NB4 (cell line): ENCODE measurements around the gene ISG15.
"Not testable (repeated sequence)": the region's sequence is repeated elsewhere in the genome, so short reads cannot be mapped to it uniquely, and the experiment has no call there.

Source experiments
- DNase-seq: peaks from one replicate; pipeline ENCODE4 v3.0.0; 2010; ENCODE audit warnings: low read depth
- H3K4me3 ChIP-seq: one replicate; pipeline ENCODE4 v1.5.1; 2011; ENCODE audit warnings: mild to moderate bottlenecking, low read depth, low read length, moderate library complexity
- CTCF ChIP-seq: IDR thresholded peaks from one replicate; pipeline ENCODE4 v1.5.1; 2012; ENCODE audit warnings: low read depth, low read length
- MYC ChIP-seq: IDR thresholded peaks from 2 replicates; pipeline ENCODE4 v1.6.1; 2011; ENCODE audit warnings: low read depth, low read length
- POLR2A ChIP-seq: IDR thresholded peaks from 2 replicates; pipeline ENCODE4 v1.6.1; 2011; ENCODE audit warnings: mild to moderate bottlenecking; ENCODE audit not compliant: insufficient read length; ENCODE audit errors: extremely low read depth
- TF ChIP-seq, protein P1 (sequence below): IDR thresholded peaks from 2 replicates; pipeline ENCODE4 v1.6.1; 2011; ENCODE audit warnings: low read depth, low read length

Gene ISG15

GRCh38 chr1:1006305-1007159 is 6.8 kb upstream of the ISG15 start:
- H3K4me3 ChIP-seq: no peak overlapping the region
- no peak for TF ChIP-seq POLR2A
- no peak for TF ChIP-seq CTCF
- no peak for TF ChIP-seq MYC
- TF ChIP-seq, protein P1, sequence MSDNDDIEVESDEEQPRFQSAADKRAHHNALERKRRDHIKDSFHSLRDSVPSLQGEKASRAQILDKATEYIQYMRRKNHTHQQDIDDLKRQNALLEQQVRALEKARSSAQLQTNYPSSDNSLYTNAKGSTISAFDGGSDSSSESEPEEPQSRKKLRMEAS: no peak
- DNase-seq: no peak

GRCh38 chr1:1010131-1010530 is 3.2 kb upstream of the ISG15 start:
- not testable (repeated sequence) for DNase-seq, H3K4me3 ChIP-seq

GRCh38 chr1:1011396-1011949 is 1.8 kb upstream of the ISG15 start:
- TF ChIP-seq, protein P1: no peak
- no peak for TF ChIP-seq POLR2A
- TF ChIP-seq MYC: no peak
- TF ChIP-seq CTCF: no peak
- no peak overlapping the region for H3K4me3 ChIP-seq
- no peak for DNase-seq

DNA sequence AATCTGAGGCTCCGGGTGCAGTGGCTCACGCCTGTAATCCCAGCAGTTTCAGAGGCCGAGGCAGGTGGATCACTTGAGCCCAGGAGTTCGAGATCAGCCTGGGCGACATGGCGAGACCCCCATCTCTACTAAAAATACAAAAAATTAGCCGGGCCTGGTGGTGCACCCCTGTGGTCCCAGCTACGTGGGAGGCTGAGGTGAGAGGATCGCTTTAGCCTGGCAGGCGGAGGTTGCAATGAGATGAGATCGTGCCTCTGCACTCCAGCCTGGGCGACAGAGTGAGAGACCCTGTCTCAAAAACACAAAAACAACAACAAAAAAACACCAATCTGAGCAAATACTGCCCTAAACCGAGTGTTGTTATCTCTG is 577 bp upstream of the ISG15 start:
- H3K4me3 ChIP-seq: peak overlapping the region; percentile 76
- DNase-seq: not testable (repeated sequence)

DNA sequence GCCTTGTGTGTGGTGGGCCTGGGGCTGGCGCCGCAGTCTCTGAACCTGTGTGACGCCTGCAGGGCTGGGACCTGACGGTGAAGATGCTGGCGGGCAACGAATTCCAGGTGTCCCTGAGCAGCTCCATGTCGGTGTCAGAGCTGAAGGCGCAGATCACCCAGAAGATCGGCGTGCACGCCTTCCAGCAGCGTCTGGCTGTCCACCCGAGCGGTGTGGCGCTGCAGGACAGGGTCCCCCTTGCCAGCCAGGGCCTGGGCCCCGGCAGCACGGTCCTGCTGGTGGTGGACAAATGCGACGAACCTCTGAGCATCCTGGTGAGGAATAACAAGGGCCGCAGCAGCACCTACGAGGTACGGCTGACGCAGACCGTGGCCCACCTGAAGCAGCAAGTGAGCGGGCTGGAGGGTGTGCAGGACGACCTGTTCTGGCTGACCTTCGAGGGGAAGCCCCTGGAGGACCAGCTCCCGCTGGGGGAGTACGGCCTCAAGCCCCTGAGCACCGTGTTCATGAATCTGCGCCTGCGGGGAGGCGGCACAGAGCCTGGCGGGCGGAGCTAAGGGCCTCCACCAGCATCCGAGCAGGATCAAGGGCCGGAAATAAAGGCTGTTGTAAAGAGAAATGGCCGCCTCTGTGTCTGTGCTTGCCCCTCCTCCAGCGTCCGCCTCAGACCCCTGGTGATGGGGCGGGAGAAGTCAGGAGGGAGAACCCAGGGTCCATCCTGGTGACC is 788 bp downstream of the ISG15 start:
- DNase-seq: peak; percentile 54
- TF ChIP-seq MYC (no peak), POLR2A (no peak), CTCF (no peak)
- TF ChIP-seq, protein P1: no peak
- H3K4me3 ChIP-seq: peak overlapping the region; percentile 76

DNA sequence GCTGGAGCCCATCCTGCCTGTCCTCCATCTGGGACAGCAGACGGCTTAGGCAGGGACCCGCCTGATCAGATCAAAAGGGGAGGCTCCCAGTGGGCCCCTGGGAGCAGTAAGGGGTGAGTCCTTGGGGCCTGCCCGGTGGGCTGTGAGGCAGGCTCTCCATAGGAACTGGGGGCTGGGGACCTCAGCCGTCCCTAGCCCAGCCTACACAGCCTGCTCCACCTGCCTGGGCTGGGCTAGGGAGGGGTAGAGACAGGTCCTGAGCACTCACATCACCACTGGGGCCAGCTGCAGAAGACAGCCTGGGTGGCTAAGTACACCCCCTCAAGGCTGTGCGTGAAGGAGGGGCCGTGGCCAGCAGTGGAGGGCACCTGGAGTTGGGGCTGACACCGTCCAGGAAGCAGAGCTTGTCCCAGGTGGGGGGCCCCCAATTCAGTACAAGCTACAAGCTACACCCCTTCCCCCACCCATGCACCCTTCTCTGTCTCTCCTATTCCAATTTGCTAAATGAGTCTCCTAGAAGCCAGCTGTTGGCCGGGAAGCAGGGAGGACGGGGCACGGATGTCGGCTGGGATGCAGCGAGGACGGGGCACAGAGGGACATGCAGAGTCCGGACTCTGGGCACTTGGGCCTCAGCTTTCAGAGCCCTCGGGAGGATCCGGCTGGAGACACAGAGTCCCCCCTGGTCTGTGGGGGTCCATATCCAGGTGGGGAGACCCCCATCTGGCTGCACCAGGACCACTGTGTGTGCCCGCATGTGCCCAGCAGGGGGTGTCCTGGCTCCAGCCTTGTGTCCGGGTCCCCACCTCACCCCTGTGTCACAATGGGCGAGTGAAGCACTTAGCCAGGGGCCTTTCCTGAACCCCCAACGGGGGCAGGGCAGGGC is 1.7 kb downstream of the ISG15 start:
- DNase-seq: peak; percentile 61
- peak overlapping the region; percentile 34 for H3K4me3 ChIP-seq
- TF ChIP-seq CTCF (peak; percentile 21), POLR2A (no peak)

DNA sequence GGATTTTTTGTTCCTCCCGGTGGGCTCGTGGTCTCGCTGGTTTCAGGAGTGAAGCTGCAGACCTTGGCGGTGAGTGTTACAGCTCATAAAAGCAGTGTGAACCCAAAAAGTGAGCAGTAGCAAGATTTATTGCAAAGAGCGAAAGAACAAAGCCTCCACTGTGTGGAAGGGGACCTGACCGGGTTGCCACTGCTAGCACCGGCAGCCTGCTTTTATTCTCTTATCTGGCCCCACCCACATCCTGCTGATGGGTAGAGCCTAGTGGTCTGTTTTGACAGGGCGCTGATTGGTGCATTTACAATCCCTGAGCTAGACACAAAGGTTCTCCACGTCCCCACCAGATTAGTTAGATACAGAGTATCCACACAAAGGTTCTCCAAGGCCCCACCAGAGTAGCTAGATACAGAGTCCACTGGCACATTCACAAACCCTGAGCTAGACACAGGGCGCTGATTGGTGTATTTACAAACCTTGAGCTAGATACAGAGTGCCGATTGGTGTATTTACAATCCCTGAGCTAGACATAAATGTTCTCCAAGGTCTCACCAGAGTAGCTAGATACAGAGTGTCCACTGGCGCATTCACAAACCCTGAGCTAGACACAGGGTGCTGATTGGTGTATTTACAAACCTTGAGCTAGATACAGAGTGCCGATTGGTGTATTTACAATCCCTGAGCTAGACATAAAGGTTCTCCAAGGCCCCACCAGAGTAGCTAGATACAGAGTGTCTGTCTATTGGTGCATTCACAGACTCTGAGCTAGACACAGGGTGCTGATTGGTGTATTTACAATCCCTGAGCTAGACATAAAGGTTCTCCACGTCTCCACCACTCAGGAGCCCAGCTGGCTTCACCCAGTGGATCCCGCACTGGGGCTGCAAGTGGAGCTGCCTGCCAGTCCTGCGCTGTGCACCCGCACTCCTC is 4.4 kb downstream of the ISG15 start:
- DNase-seq, H3K4me3 ChIP-seq: not testable (repeated sequence)

GRCh38 chr1:1018321-1018685 is 5.0 kb downstream of the ISG15 start:
- H3K4me3 ChIP-seq, DNase-seq: not testable (repeated sequence)
